Measurements from ENCODE around the gene BTBD9. TPM values are rescaled to one million over a fixed set of nuclear protein-coding genes. Genes with fewer than 3 reads are reported as not detected.

BTBD9 gene
- total RNA-seq, 2 donors from 2014 or later = 30.1 to 45.8 TPM

DNA sequence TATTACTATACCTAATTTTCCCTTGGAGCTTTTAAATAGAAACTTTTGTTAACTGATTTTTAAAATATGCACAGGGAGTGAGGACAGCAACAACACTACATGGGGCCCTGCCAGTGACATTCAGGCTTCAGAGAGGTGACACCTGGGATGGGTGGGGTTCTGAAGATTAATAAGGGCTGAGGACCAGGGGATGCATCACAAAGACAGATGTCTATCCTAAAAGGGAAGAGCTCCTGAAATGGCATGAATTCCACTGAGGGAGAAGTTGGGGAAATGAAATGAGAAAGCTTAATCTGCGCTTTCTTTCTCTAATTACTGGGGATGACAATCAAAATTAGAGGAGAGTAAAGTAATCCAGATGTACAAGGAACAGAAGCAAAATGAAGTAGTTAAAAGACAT lies 162.8 kb downstream of the BTBD9 start:
- ATAC-seq (ENCODE audit: insufficient number of reproducible peaks, low FRiP score, low read depth) = no peak
- TF ChIP-seq CTCF (IDR thresholded peaks at IDR 0.05) = no peak
- Histone ChIP-seq H3K9me3 (no peaks in the 10 kb centered on the region), H3K4me1 (ENCODE audit: control insufficient read depth in 1 of 2, low read depth in 2 of 2) (no peaks in the 10 kb centered on the region), H3K27ac (no peak overlapping the region), H3K27me3 (replicated peaks; ENCODE audit: insufficient read depth) (no peaks in the 10 kb centered on the region), H3K4me3 (no peak overlapping the region), H3K36me3 (no peaks in the 10 kb centered on the region)
- no peak for DNase-seq (ENCODE audit: low spot score)

GRCh38 chr6:38476141-38476540 lies 163.6 kb downstream of the BTBD9 start:
- Histone ChIP-seq H3K27ac (no peak overlapping the region), H3K27me3 (replicated peaks; ENCODE audit: insufficient read depth) (no peaks in the 10 kb centered on the region), H3K4me1 (ENCODE audit: control insufficient read depth in 1 of 2, low read depth in 2 of 2) (no peaks in the 10 kb centered on the region), H3K4me3 (no peak overlapping the region), H3K9me3 (no peaks in the 10 kb centered on the region), H3K36me3 (no peaks in the 10 kb centered on the region)
- DNase-seq (ENCODE audit: low spot score) (no peak), ATAC-seq (ENCODE audit: insufficient number of reproducible peaks, low FRiP score, low read depth) (no peak)
- TF ChIP-seq CTCF (IDR thresholded peaks at IDR 0.05) = no peak

- ATAC-seq (ENCODE audit: insufficient number of reproducible peaks, low FRiP score, low read depth) = no peak
- no peaks in the 10 kb centered on the region for H3K9me3 ChIP-seq
- no peaks in the 10 kb centered on the region for H3K27me3 ChIP-seq (replicated peaks; ENCODE audit: insufficient read depth)
- no peaks in the 10 kb centered on the region for H3K4me1 ChIP-seq (ENCODE audit: control insufficient read depth in 1 of 2, low read depth in 2 of 2)
- no peak overlapping the region for H3K27ac ChIP-seq
- no peak for DNase-seq (ENCODE audit: low spot score)
- no peak for TF ChIP-seq CTCF (IDR thresholded peaks at IDR 0.05)
- H3K4me3 ChIP-seq = no peak overlapping the region
- no peaks in the 10 kb centered on the region for H3K36me3 ChIP-seq
Observed at GRCh38 chr6:38470548-38470947, 169.2 kb downstream of the BTBD9 start.

- Histone ChIP-seq H3K4me3 (no peak overlapping the region), H3K27me3 (replicated peaks; ENCODE audit: insufficient read depth) (no peaks in the 10 kb centered on the region), H3K36me3 (no peaks in the 10 kb centered on the region), H3K9me3 (no peaks in the 10 kb centered on the region), H3K4me1 (ENCODE audit: control insufficient read depth in 1 of 2, low read depth in 2 of 2) (no peaks in the 10 kb centered on the region), H3K27ac (no peak overlapping the region)
- TF ChIP-seq CTCF (IDR thresholded peaks at IDR 0.05) = no peak
- no peak for ATAC-seq (ENCODE audit: insufficient number of reproducible peaks, low FRiP score, low read depth)
- DNase-seq (ENCODE audit: low spot score) = no peak
Observed at GRCh38 chr6:38467566-38467965, 172.2 kb downstream of the BTBD9 start.

DNA sequence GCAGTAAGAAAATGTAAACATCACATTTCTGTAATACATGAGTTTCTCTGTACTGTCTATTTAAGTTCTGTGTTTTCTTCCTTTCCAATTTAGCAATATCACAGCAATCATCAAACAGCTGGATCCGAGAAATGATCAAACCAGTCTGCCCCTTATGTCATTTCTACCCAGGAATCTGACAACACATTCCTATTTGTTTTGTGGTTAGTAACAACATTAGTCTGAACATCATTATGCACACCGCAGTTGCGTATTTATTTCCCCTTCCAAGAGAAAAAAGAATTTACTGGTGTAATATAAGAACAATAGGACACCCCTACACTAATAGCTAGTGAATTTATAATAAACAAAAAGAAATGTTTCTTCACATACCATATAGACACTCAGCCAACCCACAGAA lies 179.5 kb downstream of the BTBD9 start:
- ATAC-seq (ENCODE audit: insufficient number of reproducible peaks, low FRiP score, low read depth) (no peak), DNase-seq (ENCODE audit: low spot score) (no peak)
- Histone ChIP-seq H3K4me3 (no peak overlapping the region), H3K27me3 (replicated peaks; ENCODE audit: insufficient read depth) (no peaks in the 10 kb centered on the region), H3K36me3 (no peaks in the 10 kb centered on the region), H3K4me1 (ENCODE audit: control insufficient read depth in 1 of 2, low read depth in 2 of 2) (no peaks in the 10 kb centered on the region), H3K27ac (no peak overlapping the region), H3K9me3 (no peaks in the 10 kb centered on the region)
- no peak for TF ChIP-seq CTCF (IDR thresholded peaks at IDR 0.05)

Measured in thoracic aorta (tissue), 2 donors.